ENCODE data around the gene RABGGTA.

Gene RABGGTA

GRCh38 chr14:24241829-24242443, 29.5 kb downstream of the RABGGTA start:
- peak overlapping the region; percentile 84 for H3K4me3 ChIP-seq (ENCODE audit: low read length)
- 0 out of 2 replicates have a peak overlapping the region, but pooled peaks have one; percentile 67 for H2AFZ ChIP-seq (ENCODE audit: low read length)
- peaks cover 11% of the 10 kb centered on the region; the same call in 1 of the 2 replicates for H3K4me1 ChIP-seq (ENCODE audit: low read length)
- peak overlapping the region; percentile 63 for H3K4me2 ChIP-seq (ENCODE audit: low read depth, low read length)
- TF ChIP-seq EZH2phosphoT487 (IDR thresholded peaks at IDR 0.05; ENCODE audit: low read length) (no peak), CTCF (IDR thresholded peaks at IDR 0.05; ENCODE audit: low read length) (no peak), EZH2 (optimal IDR thresholded peaks at IDR 0.05; ENCODE audit: low read depth, low read length) (no peak)
- H4K20me1 ChIP-seq (ENCODE audit: insufficient read depth, low read length): no peaks in the 10 kb centered on the region
- H3K9ac ChIP-seq (ENCODE audit: low read length): peak overlapping the region; percentile 88
- no peaks in the 10 kb centered on the region for H3K36me3 ChIP-seq (replicated peaks; ENCODE audit: insufficient read depth, low read length)
- H3K9me2 ChIP-seq (replicated peaks; ENCODE audit: insufficient read depth, low read length): no peaks in the 10 kb centered on the region
- peaks cover 16% of the 10 kb centered on the region; the same call in 1 of the 2 replicates for H3F3A ChIP-seq (ENCODE audit: insufficient read depth, low read length)
- peak overlapping the region; percentile 97 for H3K27ac ChIP-seq (ENCODE audit: low read length)
- no peaks in the 10 kb centered on the region for H3K9me3 ChIP-seq (replicated peaks; ENCODE audit: insufficient read depth, low read length)
- DNase-seq: peak; percentile 84
- peaks cover 22% of the 10 kb centered on the region for H3K79me2 ChIP-seq (ENCODE audit: low read length)
- no peaks in the 10 kb centered on the region for H3K27me3 ChIP-seq (replicated peaks; ENCODE audit: insufficient read depth, low read length)

- Histone ChIP-seq H3K27me3 (replicated peaks; ENCODE audit: insufficient read depth, low read length) (no peaks in the 10 kb centered on the region), H3K27ac (ENCODE audit: low read length) (no peak overlapping the region), H3K36me3 (replicated peaks; ENCODE audit: insufficient read depth, low read length) (no peaks in the 10 kb centered on the region), H3K79me2 (ENCODE audit: low read length) (peaks cover 22% of the 10 kb centered on the region), H3K9me3 (replicated peaks; ENCODE audit: insufficient read depth, low read length) (no peaks in the 10 kb centered on the region), H3K4me1 (ENCODE audit: low read length) (peaks cover 11% of the 10 kb centered on the region; the same call in 1 of the 2 replicates), H3F3A (ENCODE audit: insufficient read depth, low read length) (peaks cover 11% of the 10 kb centered on the region; the same call in 1 of the 2 replicates), H3K4me2 (ENCODE audit: low read depth, low read length) (no peak overlapping the region), H3K9me2 (replicated peaks; ENCODE audit: insufficient read depth, low read length) (no peaks in the 10 kb centered on the region), H3K4me3 (ENCODE audit: low read length) (no peak overlapping the region), H3K9ac (ENCODE audit: low read length) (no peak overlapping the region), H4K20me1 (ENCODE audit: insufficient read depth, low read length) (no peaks in the 10 kb centered on the region), H2AFZ (ENCODE audit: low read length) (no peak overlapping the region)
- no peak for DNase-seq
- no peak for TF ChIP-seq EZH2phosphoT487 (IDR thresholded peaks at IDR 0.05; ENCODE audit: low read length)
- no peak for TF ChIP-seq CTCF (IDR thresholded peaks at IDR 0.05; ENCODE audit: low read length)
- TF ChIP-seq EZH2 (optimal IDR thresholded peaks at IDR 0.05; ENCODE audit: low read depth, low read length): no peak
These were observed 31.1 kb downstream of the RABGGTA start for GRCh38 chr14:24240110-24240918.

- no peaks in the 10 kb centered on the region for H3K9me2 ChIP-seq (replicated peaks; ENCODE audit: insufficient read depth, low read length)
- TF ChIP-seq EZH2phosphoT487 (IDR thresholded peaks at IDR 0.05; ENCODE audit: low read length) (no peak), EZH2 (optimal IDR thresholded peaks at IDR 0.05; ENCODE audit: low read depth, low read length) (no peak), CTCF (IDR thresholded peaks at IDR 0.05; ENCODE audit: low read length) (no peak)
- H3K27ac ChIP-seq (ENCODE audit: low read length): no peak overlapping the region
- no peak overlapping the region for H3K4me2 ChIP-seq (ENCODE audit: low read depth, low read length)
- H3K27me3 ChIP-seq (replicated peaks; ENCODE audit: insufficient read depth, low read length): no peaks in the 10 kb centered on the region
- H3K4me3 ChIP-seq (ENCODE audit: low read length): no peak overlapping the region
- H3F3A ChIP-seq (ENCODE audit: insufficient read depth, low read length): peaks cover 10% of the 10 kb centered on the region; the same call in 1 of the 2 replicates
- peaks cover 10% of the 10 kb centered on the region for H3K4me1 ChIP-seq (ENCODE audit: low read length)
- H4K20me1 ChIP-seq (ENCODE audit: insufficient read depth, low read length): no peaks in the 10 kb centered on the region
- no peak overlapping the region for H3K9ac ChIP-seq (ENCODE audit: low read length)
- H3K79me2 ChIP-seq (ENCODE audit: low read length): peaks cover 27% of the 10 kb centered on the region
- H3K9me3 ChIP-seq (replicated peaks; ENCODE audit: insufficient read depth, low read length): no peaks in the 10 kb centered on the region
- no peak overlapping the region for H2AFZ ChIP-seq (ENCODE audit: low read length)
- DNase-seq: no peak
- no peaks in the 10 kb centered on the region for H3K36me3 ChIP-seq (replicated peaks; ENCODE audit: insufficient read depth, low read length)
These were observed 32.8 kb downstream of the RABGGTA start for GRCh38 chr14:24238527-24239037.
